Measurements from ENCODE around the gene CALHM2.
"Not testable (repeated sequence)": the region's sequence is repeated elsewhere in the genome, so short reads cannot be mapped to it uniquely, and the experiment has no call there.

Gene CALHM2

DNA sequence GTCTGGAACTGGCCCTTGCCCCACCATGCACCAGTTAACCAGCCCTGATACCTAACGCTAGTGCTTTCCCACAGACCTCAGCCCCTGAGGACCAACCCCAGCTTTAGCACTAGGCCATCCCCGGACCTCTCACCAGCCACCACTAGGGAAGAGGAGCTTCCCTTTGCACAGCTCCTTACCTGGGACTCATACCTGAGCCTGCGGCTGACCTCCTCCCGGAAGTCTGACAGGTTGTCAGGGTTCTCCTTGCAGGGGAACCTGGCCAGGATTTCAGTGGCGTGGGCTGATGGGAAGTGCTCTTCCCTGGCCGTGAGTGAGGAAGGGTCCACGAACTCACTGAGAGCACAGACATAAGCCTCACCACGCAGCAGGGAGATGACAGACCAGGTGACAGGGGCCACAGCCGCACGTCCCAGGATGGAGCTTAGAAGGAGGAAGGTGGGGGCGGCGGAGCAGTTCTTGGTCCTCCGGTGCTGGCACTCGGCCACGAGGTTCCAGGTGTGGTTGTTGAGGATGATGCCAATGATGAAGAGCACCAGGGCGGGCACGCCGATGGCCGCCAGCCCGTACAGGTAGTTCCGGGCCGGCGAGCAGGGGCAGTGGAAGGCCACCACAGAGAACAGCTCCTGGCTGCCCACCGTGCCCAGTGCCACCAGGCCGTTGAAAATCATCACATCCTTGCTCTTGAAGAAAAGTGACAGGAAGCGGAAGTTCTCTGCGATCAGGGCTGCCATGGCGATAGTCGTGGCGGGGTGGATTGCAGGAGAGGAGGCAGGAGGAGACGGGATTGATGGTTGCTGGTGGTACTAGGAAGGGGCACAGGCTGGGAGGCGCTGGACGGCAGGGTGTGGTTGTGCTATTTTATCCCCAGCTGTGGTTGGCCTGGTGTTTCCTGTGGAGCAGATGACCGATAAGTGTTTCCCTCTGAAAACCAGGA is 2.7 kb downstream of the CALHM2 start:
- DNase-seq, result no peak

DNA sequence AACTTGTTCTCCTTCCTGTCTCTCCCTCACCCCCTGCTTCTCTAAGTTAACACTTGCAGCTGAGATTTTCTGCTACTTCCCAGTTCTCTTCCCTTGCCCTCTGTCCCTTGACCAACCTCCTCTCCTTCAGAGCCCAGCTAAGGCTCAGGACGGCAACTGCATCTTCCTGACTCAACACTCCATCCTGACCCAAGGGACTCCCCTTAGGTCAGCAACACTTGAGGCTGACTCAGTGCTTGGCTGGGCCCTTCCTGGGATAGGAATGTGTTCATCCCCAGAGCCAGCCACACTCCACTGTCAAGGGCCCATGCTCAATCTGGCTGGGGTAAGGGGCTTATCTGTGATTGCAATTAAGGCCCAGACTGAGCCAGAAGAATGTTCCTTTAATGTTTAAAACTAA is 3.4 kb downstream of the CALHM2 start:
- DNase-seq, result no peak

DNA sequence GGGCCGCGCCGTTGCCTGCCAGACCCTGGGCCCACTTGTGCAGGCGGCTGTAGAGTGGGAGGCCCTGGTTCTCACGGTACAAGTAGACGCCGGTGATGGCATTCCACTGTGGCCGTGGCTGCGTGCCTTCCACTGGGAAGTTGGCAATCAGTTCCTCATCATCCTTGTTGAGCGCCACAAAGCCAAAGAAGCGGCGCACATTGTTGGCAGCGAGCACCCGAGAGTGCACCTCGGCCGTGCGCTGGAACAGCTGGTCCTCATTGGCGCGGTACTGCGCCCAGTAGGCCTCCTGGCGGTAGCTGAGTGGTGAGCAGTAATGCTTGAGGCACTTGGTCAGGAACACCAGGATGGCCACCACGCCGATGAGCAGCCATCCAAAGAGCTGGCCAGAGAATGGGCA is 5.0 kb downstream of the CALHM2 start:
- DNase-seq, result no peak

DNA sequence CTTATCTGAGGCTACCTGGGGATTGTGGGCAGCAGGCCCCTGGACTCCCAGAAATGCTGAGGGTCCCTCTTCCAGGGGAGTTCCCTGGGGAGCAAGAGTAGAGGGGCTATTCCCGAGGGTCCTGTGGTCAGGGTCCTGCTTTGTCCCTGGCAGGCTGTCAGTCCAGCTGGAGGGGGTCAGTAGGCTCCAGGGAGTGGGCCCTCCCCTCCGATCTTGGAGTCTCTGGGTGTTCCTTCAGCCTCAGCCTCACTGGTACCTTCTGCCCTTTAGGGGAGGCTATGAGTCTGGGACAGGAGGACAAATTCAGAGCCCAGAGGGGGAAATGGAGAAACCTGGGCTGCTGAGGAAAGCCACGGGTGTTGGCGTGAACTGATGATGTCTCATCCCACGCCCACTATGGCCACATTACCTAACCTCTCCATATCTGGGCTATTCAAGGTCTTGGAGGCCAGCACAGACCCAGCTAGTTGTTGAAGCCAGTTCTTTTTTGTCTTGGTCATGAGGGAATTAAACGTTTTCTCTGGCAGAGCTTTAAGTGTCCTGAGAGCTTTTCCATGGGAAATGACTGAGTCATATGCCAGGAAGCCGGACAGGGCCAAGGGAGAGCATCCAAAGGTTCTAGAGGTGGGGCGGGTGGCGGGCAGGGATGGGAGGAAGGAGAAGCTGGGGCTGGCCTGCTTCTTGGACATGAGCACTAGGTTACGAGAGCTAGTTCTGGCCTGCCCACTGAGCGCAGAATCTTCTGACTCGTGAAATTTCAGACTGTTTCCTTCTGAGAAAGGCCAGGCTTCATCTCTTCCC is 6.2 kb downstream of the CALHM2 start:
- DNase-seq, result no peak

DNA sequence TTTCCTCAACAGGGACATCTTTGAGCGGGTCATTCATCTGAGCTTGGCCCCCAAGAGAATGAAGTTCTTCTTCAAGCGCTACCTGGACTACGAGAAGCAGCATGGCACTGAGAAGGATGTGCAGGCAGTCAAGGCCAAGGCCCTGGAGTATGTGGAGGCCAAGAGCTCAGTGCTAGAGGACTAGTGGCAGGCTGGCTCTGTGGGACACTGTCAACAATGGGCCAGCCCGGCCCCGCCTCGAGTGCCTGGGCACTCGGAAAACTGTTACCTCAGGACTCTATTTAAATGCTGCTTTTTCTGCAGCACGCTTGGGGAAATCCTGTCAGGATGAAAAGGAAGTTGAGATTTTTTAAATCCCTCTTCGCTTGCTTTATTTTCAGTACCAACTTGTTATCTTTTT is 6.8 kb downstream of the CALHM2 start:
- DNase-seq, result no peak

DNA sequence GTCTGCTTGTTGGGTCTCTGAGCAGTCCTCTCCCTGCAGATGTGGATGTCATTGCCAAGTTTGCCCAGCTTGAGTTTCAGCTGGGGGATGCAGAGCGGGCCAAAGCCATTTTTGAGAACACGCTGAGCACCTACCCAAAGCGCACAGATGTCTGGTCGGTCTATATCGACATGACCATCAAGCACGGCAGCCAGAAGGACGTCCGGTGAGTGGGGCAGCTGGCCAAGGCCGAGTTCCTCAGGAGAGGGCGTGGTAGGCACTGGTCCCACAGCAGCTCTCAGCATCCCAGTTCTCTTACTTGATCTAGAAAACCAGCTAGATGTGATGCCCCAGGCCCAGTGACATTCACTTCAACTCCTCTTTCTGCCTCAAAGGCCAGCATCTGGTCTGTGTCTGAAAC is 7.7 kb downstream of the CALHM2 start:
- DNase-seq, result no peak

DNA sequence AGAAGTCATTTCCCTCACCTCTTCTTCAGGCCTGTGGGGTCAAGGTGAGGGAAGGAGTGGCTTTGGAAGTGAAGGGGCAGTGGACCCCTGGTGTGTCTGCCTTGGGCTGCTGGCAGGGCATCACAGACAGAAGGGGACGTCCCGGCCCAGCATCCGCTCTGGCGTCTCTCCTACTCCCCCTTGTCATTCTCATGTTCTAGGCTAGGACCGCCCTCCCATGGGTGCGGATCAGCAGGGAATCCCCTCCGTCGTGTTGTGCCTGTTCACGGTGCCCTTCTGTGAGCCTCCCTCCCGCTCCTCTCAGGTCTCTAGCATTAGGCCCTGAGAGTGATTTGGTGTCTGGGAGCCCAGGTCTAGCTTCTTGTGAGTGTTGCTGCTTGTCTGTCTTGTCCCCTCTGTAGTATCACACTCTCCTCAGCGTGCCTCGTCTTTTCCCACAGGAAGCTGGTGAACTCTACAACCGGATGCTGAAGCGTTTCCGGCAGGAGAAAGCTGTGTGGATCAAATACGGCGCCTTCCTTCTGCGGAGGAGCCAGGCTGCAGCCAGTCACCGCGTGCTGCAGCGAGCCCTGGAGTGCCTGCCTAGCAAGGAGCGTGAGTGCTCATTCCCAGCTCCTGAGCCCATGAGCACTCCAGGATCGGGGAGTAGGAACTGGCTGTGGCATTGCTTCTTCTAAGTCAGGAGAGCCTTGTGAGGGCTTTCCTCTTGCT is 8.5 kb downstream of the CALHM2 start:
- DNase-seq, result no peak

DNA sequence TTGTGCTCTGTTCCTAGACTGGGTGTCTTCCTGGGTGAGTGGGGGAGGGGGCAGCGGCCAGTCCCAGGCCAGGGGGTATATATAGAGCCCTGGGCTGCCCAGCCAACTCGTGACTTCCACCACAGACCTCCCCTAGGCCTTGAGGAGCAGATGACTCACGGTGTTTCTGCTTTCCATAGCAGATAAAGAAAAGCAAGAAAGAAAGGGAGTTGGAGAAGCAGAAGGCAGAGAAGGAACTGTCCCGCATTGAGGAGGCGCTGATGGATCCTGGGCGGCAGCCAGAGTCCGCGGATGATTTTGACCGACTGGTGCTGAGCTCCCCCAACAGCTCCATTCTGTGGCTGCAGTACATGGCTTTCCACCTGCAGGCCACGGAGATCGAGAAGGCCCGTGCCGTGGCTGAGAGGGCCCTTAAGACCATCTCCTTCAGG is 10.1 kb downstream of the CALHM2 start:
- DNase-seq, result no peak

DNA sequence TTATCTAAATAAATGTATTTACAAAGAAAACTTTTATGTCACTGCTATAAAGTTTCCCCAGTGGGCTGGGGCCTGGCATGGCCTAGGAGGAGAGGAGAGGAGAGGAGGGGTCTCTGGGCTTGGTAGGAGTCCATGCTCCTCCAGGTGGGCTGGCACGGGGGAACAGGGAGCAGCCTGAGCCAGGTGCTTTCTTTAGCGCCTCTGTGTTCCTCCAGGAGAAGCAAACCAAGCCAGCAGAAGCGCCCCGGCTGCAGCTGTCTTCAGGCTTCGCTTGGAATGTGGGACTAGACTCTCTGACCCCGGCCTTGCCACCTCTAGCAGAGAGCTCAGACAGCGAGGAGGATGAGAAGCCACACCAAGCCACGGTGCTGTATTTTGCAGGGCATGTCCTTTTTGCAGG is 10.6 kb downstream of the CALHM2 start:
- DNase-seq, result no peak

DNA sequence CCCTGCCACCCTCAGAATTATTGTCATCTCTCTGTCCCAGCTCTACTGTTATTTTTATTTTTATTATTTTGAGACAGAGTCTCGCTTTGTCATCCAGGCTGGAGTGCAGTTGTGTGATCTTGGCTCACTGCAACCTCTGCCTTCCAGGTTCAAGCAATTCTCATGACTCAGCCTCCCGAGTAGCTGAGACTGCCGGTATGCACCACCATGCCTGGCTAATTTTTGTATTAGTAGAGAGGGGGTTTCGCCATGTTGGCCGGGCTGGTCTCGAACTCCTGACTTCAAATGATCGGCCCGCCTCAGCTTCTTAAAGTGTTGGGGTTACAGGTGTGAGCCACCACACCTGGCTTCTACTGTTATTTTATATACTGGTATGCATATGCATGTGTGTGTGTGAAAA is 11.0 kb downstream of the CALHM2 start:
- DNase-seq, result no peak

DNA sequence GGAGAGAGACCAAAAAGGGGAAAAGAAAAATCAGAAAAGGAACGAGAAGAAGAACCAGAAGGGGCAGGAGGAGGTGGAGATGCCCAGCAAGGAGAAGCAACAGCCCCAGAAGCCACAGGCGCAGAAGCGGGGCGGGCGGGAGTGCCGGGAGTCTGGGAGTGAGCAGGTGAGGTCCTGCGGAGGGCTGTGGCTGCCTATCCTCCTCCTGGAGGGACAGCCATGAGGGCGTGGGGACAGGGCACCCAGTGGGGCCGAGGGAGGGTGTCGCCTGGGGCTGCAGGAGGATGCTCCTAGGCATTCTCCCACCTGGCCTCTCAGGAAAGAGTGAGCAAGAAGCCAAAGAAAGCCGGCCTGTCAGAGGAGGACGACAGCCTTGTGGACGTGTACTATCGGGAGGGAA is 11.8 kb downstream of the CALHM2 start:
- DNase-seq, result no peak

DNA sequence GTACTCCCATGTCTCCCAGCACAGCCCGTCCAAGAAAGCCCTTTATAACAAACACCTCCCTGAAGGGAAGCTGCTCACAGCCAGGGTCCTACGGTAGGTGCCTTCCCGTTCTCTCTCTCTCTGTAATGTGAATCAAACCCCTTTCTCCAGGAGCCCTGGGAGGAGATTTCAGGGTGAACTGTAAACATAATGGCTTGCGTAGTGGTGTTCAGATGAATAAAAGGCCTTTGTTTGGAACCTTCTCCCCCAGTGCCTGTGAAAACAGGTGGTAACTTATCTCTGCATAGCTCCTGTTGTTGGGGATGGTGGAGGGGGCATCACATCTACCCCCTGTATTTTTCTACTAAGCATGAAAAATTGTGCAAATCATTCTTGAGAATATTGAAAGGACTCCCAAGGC is 12.4 kb downstream of the CALHM2 start:
- DNase-seq, result no peak

DNA sequence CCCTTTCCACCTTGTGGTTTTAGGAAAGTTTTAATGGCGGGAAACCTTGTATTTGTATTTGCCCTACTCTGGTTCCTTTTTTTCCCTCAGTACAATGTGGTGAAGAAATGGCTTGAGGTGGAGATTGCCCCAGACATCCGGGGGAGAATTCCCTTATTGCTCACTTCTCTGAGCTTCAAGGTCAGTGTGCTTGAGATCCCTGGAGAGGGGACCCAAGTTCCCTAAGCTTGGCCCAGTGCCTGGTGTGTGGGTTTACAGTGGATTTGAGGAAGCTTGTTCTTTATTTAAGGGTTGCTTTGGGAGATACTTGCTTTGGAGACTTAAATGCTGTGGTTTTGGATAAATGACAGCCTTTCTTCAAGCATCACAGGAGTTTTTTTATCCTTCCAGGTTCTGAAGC is 18.3 kb downstream of the CALHM2 start:
- DNase-seq, result no peak

DNA sequence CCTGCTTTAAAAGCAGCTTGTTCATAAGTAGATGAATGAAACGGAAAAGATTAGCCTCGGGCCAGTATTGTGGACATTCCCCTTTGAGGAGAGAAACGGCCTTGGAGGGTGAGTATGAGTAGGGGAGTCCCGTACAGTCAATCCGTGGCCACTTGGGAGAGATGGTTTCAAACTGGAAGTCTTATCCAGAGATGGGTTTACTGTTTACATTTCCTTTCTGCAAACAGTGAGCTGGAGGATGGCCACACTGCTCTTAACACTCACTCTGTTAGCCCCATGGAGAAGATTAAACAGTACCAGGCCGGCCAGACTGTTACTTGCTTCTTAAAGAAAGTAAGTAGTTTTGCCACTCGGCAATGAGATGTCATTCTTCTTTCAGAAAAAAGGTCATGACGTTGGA is 20.3 kb downstream of the CALHM2 start:
- DNase-seq, result no peak

DNA sequence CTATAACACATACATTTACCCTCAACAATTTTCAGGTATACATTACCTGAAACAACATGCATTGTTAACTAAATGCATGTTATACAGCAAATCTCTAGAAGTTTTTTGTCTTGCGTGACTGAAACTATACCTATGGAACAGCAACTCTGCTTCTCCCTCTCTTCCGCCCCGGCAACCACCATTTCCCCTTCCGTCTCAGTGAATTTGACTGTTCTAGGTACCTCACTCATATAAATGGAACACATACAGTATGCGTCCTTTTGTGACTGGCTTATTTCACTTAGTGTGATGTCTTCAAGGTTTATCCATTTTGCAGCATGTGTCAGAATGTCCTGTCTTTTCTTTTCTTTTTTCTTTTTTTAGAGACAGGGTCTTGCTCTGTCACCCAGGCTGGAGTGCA is 22.5 kb downstream of the CALHM2 start:
- no peak for DNase-seq

DNA sequence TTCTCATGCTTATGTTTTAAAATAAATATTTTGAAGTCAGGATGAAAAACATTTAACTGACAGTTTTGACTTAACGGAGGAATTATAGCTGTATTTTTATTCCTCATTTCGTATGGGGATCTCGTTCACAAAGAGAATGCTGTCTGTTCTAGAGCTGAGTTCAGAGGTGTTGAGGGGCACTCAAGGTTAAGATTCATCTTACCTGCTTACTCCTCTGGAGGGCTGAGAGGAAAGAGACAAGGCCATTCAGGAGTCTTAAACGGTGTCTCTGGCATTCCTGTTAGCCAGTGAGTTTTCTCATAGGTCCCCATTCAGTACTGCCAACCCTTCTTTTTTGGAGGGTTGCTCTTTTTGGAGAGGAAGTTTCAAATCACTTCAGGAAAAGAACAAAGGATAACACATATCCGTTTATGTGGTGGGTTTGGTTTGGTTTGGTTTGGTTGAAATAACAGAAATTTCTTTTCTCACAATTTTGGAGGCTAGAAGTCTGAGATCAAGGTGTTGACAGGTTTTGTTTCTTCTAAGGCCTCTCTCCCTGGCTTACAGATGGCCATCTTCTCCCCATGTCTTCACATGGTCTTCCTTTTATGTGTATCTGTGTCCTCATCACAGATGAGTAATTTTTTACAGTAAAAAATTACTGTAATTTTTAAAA is 23.1 kb downstream of the CALHM2 start:
- no peak for DNase-seq

DNA sequence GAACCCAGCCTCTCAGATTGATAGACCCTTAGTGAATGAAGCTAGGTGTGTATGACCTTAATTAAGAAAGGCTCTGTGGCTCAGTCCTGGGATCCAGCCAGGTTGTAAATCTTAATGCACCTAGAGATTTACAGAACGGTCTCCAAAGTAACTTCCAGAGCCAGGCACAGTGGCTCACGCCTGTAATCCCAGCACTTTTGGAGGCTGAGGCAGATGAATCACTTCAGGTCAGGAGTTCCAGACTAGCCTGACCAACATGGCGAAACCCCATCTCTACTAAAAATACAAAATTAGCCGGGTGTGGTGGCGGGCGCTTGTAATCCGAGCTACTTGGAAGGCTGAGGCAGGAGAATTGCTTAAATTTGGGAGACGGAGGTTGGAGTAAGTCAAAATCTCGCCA is 24.3 kb downstream of the CALHM2 start:
- DNase-seq, result no peak

DNA sequence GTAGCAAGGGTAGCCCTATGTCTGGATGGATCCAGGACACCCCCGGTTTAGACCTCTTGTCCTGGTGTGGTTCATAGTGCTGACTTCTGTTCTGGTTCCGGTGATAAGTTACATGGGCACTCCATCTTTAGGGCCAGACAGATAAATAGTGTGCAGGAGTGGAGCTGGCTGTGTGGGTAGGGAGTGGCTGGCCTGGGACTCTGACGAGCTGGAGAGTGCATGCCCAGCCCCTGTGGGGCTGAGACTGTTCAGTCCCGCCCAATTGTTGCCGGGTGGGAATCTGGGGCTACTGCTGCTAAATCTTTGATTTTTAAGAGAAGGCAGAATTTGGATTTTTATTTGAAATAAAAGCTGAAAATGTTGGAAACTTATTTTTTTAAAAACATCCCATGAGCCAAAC is 28.4 kb downstream of the CALHM2 start:
- DNase-seq, result no peak

DNA sequence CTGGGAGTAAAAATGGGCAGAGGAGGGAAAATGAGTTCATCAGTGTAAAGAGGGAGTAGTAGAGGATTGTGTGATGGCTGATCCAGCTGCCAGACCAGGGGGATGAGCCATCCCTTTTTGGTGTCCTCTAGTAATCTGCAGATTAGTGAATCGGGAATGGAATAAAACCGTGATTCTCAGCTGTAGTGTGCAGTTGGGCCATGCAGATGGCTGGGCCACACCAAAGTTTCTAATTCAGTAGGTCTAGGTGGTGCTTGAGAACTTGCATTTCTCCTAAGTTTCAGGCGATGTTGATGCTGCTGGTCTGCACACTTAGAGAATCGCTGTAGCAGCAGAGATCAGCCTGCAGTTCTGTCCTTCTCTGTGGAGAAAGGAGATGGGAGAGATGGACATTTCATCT is 33.1 kb downstream of the CALHM2 start:
- DNase-seq, result no peak

DNA sequence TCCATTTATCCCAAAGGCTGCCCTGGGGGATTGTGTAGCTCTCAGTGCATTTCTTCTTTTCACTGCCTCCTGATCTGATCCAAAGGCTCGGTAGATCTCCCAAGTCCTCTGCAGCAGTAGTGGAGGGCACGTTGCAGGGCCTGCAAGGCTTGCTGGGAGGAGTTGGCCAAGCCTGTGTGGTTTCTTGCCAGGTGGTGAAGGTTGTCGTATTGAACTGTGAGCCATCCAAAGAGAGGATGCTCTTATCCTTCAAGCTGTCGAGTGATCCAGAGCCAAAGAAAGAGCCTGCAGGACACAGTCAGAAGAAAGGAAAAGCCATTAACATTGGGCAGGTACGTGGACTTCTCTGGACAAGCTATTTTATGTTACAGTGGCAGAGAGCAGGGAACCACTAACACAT is 34.6 kb downstream of the CALHM2 start:
- no peak for DNase-seq

DNA sequence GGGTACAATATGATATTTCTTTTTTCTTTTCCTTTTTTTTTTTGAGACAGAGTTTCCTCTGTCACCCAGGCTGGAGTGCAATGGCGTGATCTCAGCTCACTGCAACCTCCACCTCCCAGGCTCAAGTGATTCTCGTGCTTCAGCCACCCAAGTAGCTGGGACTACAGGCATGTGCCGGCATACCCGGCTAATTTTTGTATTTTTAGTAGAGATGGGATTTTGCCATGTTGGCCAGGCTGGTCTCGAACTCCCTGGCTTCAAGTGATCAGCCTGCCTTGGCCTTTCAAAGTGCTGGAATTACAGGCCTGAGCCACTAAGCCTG is 35.1 kb downstream of the CALHM2 start:
- not testable (repeated sequence) for DNase-seq

DNA sequence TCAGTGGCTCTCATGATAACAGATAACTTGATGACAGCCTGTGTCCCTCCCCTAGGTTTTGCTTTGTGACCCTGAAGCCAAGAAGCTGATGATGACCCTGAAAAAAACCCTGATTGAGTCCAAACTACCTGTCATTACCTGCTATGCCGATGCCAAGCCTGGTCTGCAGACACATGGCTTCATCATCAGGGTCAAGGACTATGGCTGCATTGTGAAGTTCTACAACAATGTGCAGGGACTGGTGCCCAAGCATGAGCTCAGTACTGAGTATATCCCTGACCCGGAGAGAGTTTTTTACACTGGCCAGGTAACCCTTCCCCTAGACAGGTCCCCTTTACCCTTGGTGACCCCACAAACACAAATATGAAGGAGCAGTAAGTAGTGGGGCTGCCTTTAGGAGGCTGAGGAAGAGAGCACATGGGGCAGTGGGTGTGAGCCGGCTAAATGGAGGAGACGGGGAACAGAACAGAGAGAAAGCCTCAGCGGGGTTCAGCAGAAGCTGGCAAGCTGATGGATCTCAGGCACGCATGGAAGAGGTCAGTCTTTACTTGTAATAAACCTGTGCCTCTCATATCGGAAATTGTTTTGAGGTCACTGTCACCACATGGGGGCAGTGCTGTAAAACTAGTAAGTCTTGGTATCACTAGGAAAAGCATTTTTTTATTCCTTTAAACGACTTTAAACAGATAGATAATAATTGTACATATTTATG is 35.6 kb downstream of the CALHM2 start:
- DNase-seq, result peak; percentile 54 to 75

DNA sequence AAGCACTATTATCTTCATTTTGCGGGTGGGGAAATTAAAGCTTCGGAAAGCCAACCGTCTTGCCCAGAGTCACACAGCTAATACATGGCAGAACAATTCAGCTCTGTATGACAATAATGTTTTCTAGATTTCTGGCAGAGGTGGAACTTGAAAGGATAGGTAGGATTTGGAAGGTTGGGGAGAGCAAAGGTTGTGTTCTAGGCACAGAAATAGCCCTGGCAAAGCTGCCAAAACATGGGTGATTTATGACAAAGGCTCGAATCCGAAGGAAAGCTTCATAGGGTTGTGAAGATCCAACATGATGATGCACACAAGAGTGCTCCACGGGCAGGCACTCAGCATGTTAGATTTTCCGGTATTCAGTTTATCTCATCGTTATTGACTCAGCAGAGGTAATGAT is 36.6 kb downstream of the CALHM2 start:
- DNase-seq, result no peak
